HG03039 (cell line): ENCODE results near the gene DNMT1.
A peak's percentile ranks its signal among the peaks of the same experiment; 100 is the strongest.
"Not testable (repeated sequence)": the region's sequence is repeated elsewhere in the genome, so short reads cannot be mapped to it uniquely, and the experiment has no call there.

Source experiments
- ATAC-seq: cut with Tn5 transposase; IDR thresholded peaks from one replicate; pipeline ENCODE4 v1.9.1; 2021; ENCODE audit warnings: mild to moderate bottlenecking, moderate library complexity; ENCODE audit not compliant: unreplicated experiment

Gene DNMT1

GRCh38 chr19:10194500-10195198, at the start of gene DNMT1:
DNMT1 (minus strand) TSS chr19:10194953; CDS start chr19:10194899, 54 bp downstream.
- peak; percentile 75 for ATAC-seq

- no peak for ATAC-seq
These were observed 48.9 kb upstream of the DNMT1 start for GRCh38 chr19:10243606-10244005.

- not testable (repeated sequence) for ATAC-seq
These were observed 47.2 kb upstream of the DNMT1 start for GRCh38 chr19:10241826-10242449.

- no peak for ATAC-seq
These were observed 43.5 kb upstream of the DNMT1 start for GRCh38 chr19:10238172-10238783.

GRCh38 chr19:10237702-10238101, 42.9 kb upstream of the DNMT1 start:
- no peak for ATAC-seq

- not testable (repeated sequence) for ATAC-seq
These were observed 40.7 kb upstream of the DNMT1 start for GRCh38 chr19:10235409-10235808.

GRCh38 chr19:10235003-10235402, 40.2 kb upstream of the DNMT1 start:
- ATAC-seq = no peak

- ATAC-seq = no peak
These were observed 39.2 kb upstream of the DNMT1 start for GRCh38 chr19:10233946-10234345.

GRCh38 chr19:10231612-10232228, 37.0 kb upstream of the DNMT1 start:
- ATAC-seq = no peak

- peak; percentile 38 for ATAC-seq
These were observed 36.3 kb upstream of the DNMT1 start, which contains the start of gene S1PR2 for GRCh38 chr19:10230861-10231611. S1PR2 (minus strand) TSS chr19:10231331; CDS start chr19:10224905, 6,426 bp downstream.

GRCh38 chr19:10230173-10230860, 35.6 kb upstream of the DNMT1 start:
- ATAC-seq = peak; percentile 22

GRCh38 chr19:10228920-10229319, 34.2 kb upstream of the DNMT1 start:
- no peak for ATAC-seq

- no peak for ATAC-seq
These were observed 33.6 kb upstream of the DNMT1 start for GRCh38 chr19:10228393-10228792.

GRCh38 chr19:10227026-10227971, 32.5 kb upstream of the DNMT1 start:
- ATAC-seq = no peak

- no peak for ATAC-seq
These were observed 31.7 kb upstream of the DNMT1 start for GRCh38 chr19:10226376-10227025.

GRCh38 chr19:10226021-10226375, 31.2 kb upstream of the DNMT1 start:
- ATAC-seq = no peak

GRCh38 chr19:10224337-10224736, 29.6 kb upstream of the DNMT1 start:
- ATAC-seq = no peak

- ATAC-seq = no peak
These were observed 28.9 kb upstream of the DNMT1 start for GRCh38 chr19:10223488-10224213.
